ENCODE measurements around the gene APOB.

APOB gene

GRCh38 chr2:21018290-21018689 lies 25.6 kb downstream of the APOB start:
- Histone ChIP-seq H3K4me1 (ENCODE audit: control insufficient read depth, insufficient read depth, low read length, poor library complexity, severe bottlenecking) (no peaks in the 10 kb centered on the region), H3K4me3 (ENCODE audit: insufficient read depth, low read depth, low read length, poor library complexity, severe bottlenecking) (no peak overlapping the region), H3K27ac (ENCODE audit: insufficient read depth, low read length, poor library complexity, severe bottlenecking) (no peak overlapping the region), H3K36me3 (ENCODE audit: control insufficient read depth, insufficient read depth, low read length) (no peaks in the 10 kb centered on the region), H3K9me3 (ENCODE audit: control insufficient read depth, low read length) (no peaks in the 10 kb centered on the region), H3K27me3 (replicated peaks; ENCODE audit: control insufficient read depth, insufficient read depth, low read length, poor library complexity, severe bottlenecking) (peaks cover under 1% of the 10 kb centered on the region)
- DNase-seq: no peak

GRCh38 chr2:21017748-21018276 lies 26.1 kb downstream of the APOB start:
- no peak overlapping the region for H3K4me3 ChIP-seq (ENCODE audit: insufficient read depth, low read depth, low read length, poor library complexity, severe bottlenecking)
- DNase-seq: no peak
- H3K36me3 ChIP-seq (ENCODE audit: control insufficient read depth, insufficient read depth, low read length): no peaks in the 10 kb centered on the region
- peaks cover 3% of the 10 kb centered on the region for H3K27me3 ChIP-seq (replicated peaks; ENCODE audit: control insufficient read depth, insufficient read depth, low read length, poor library complexity, severe bottlenecking)
- H3K9me3 ChIP-seq (ENCODE audit: control insufficient read depth, low read length): no peaks in the 10 kb centered on the region
- no peaks in the 10 kb centered on the region for H3K4me1 ChIP-seq (ENCODE audit: control insufficient read depth, insufficient read depth, low read length, poor library complexity, severe bottlenecking)
- H3K27ac ChIP-seq (ENCODE audit: insufficient read depth, low read length, poor library complexity, severe bottlenecking): no peak overlapping the region

GRCh38 chr2:21015281-21015645 lies 28.6 kb downstream of the APOB start:
- no peak overlapping the region for H3K4me3 ChIP-seq (ENCODE audit: insufficient read depth, low read depth, low read length, poor library complexity, severe bottlenecking)
- H3K27me3 ChIP-seq (replicated peaks; ENCODE audit: control insufficient read depth, insufficient read depth, low read length, poor library complexity, severe bottlenecking): peaks cover 3% of the 10 kb centered on the region
- no peaks in the 10 kb centered on the region for H3K36me3 ChIP-seq (ENCODE audit: control insufficient read depth, insufficient read depth, low read length)
- no peak overlapping the region for H3K27ac ChIP-seq (ENCODE audit: insufficient read depth, low read length, poor library complexity, severe bottlenecking)
- no peaks in the 10 kb centered on the region for H3K9me3 ChIP-seq (ENCODE audit: control insufficient read depth, low read length)
- no peaks in the 10 kb centered on the region for H3K4me1 ChIP-seq (ENCODE audit: control insufficient read depth, insufficient read depth, low read length, poor library complexity, severe bottlenecking)
- DNase-seq: no peak

- no peak overlapping the region for H3K4me3 ChIP-seq (ENCODE audit: insufficient read depth, low read depth, low read length, poor library complexity, severe bottlenecking)
- no peak overlapping the region for H3K27ac ChIP-seq (ENCODE audit: insufficient read depth, low read length, poor library complexity, severe bottlenecking)
- no peaks in the 10 kb centered on the region for H3K36me3 ChIP-seq (ENCODE audit: control insufficient read depth, insufficient read depth, low read length)
- no peaks in the 10 kb centered on the region for H3K9me3 ChIP-seq (ENCODE audit: control insufficient read depth, low read length)
- H3K27me3 ChIP-seq (replicated peaks; ENCODE audit: control insufficient read depth, insufficient read depth, low read length, poor library complexity, severe bottlenecking): peaks cover 3% of the 10 kb centered on the region
- no peaks in the 10 kb centered on the region for H3K4me1 ChIP-seq (ENCODE audit: control insufficient read depth, insufficient read depth, low read length, poor library complexity, severe bottlenecking)
- no peak for DNase-seq
These were observed 29.3 kb downstream of the APOB start for GRCh38 chr2:21014364-21015280.

- peaks cover 3% of the 10 kb centered on the region for H3K27me3 ChIP-seq (replicated peaks; ENCODE audit: control insufficient read depth, insufficient read depth, low read length, poor library complexity, severe bottlenecking)
- no peak overlapping the region for H3K27ac ChIP-seq (ENCODE audit: insufficient read depth, low read length, poor library complexity, severe bottlenecking)
- no peaks in the 10 kb centered on the region for H3K4me1 ChIP-seq (ENCODE audit: control insufficient read depth, insufficient read depth, low read length, poor library complexity, severe bottlenecking)
- no peak overlapping the region for H3K4me3 ChIP-seq (ENCODE audit: insufficient read depth, low read depth, low read length, poor library complexity, severe bottlenecking)
- no peaks in the 10 kb centered on the region for H3K36me3 ChIP-seq (ENCODE audit: control insufficient read depth, insufficient read depth, low read length)
- no peak for DNase-seq
- H3K9me3 ChIP-seq (ENCODE audit: control insufficient read depth, low read length): no peaks in the 10 kb centered on the region
These were observed 30.6 kb downstream of the APOB start for GRCh38 chr2:21013043-21013816.

GRCh38 chr2:21012557-21012937 lies 31.3 kb downstream of the APOB start:
- DNase-seq: no peak
- peaks cover 3% of the 10 kb centered on the region for H3K27me3 ChIP-seq (replicated peaks; ENCODE audit: control insufficient read depth, insufficient read depth, low read length, poor library complexity, severe bottlenecking)
- H3K9me3 ChIP-seq (ENCODE audit: control insufficient read depth, low read length): no peaks in the 10 kb centered on the region
- no peaks in the 10 kb centered on the region for H3K4me1 ChIP-seq (ENCODE audit: control insufficient read depth, insufficient read depth, low read length, poor library complexity, severe bottlenecking)
- no peak overlapping the region for H3K27ac ChIP-seq (ENCODE audit: insufficient read depth, low read length, poor library complexity, severe bottlenecking)
- H3K36me3 ChIP-seq (ENCODE audit: control insufficient read depth, insufficient read depth, low read length): no peaks in the 10 kb centered on the region
- no peak overlapping the region for H3K4me3 ChIP-seq (ENCODE audit: insufficient read depth, low read depth, low read length, poor library complexity, severe bottlenecking)

GRCh38 chr2:21011876-21012556 lies 31.9 kb downstream of the APOB start:
- Histone ChIP-seq H3K4me3 (ENCODE audit: insufficient read depth, low read depth, low read length, poor library complexity, severe bottlenecking) (no peak overlapping the region), H3K27me3 (replicated peaks; ENCODE audit: control insufficient read depth, insufficient read depth, low read length, poor library complexity, severe bottlenecking) (peaks cover 3% of the 10 kb centered on the region), H3K9me3 (ENCODE audit: control insufficient read depth, low read length) (no peaks in the 10 kb centered on the region), H3K36me3 (ENCODE audit: control insufficient read depth, insufficient read depth, low read length) (no peaks in the 10 kb centered on the region), H3K4me1 (ENCODE audit: control insufficient read depth, insufficient read depth, low read length, poor library complexity, severe bottlenecking) (no peaks in the 10 kb centered on the region), H3K27ac (ENCODE audit: insufficient read depth, low read length, poor library complexity, severe bottlenecking) (no peak overlapping the region)
- DNase-seq: no peak

- DNase-seq: no peak
- no peaks in the 10 kb centered on the region for H3K4me1 ChIP-seq (ENCODE audit: control insufficient read depth, insufficient read depth, low read length, poor library complexity, severe bottlenecking)
- no peaks in the 10 kb centered on the region for H3K9me3 ChIP-seq (ENCODE audit: control insufficient read depth, low read length)
- no peaks in the 10 kb centered on the region for H3K36me3 ChIP-seq (ENCODE audit: control insufficient read depth, insufficient read depth, low read length)
- H3K27ac ChIP-seq (ENCODE audit: insufficient read depth, low read length, poor library complexity, severe bottlenecking): no peak overlapping the region
- peaks cover 3% of the 10 kb centered on the region for H3K27me3 ChIP-seq (replicated peaks; ENCODE audit: control insufficient read depth, insufficient read depth, low read length, poor library complexity, severe bottlenecking)
- H3K4me3 ChIP-seq (ENCODE audit: insufficient read depth, low read depth, low read length, poor library complexity, severe bottlenecking): no peak overlapping the region
These were observed 32.4 kb downstream of the APOB start for GRCh38 chr2:21011453-21011852.

- no peaks in the 10 kb centered on the region for H3K36me3 ChIP-seq (ENCODE audit: control insufficient read depth, insufficient read depth, low read length)
- H3K4me3 ChIP-seq (ENCODE audit: insufficient read depth, low read depth, low read length, poor library complexity, severe bottlenecking): no peak overlapping the region
- DNase-seq: no peak
- peaks cover 3% of the 10 kb centered on the region for H3K27me3 ChIP-seq (replicated peaks; ENCODE audit: control insufficient read depth, insufficient read depth, low read length, poor library complexity, severe bottlenecking)
- no peak overlapping the region for H3K27ac ChIP-seq (ENCODE audit: insufficient read depth, low read length, poor library complexity, severe bottlenecking)
- no peaks in the 10 kb centered on the region for H3K9me3 ChIP-seq (ENCODE audit: control insufficient read depth, low read length)
- no peaks in the 10 kb centered on the region for H3K4me1 ChIP-seq (ENCODE audit: control insufficient read depth, insufficient read depth, low read length, poor library complexity, severe bottlenecking)
These were observed 32.9 kb downstream of the APOB start for GRCh38 chr2:21010813-21011439.

Measured in effector memory CD4-positive, alpha-beta T cell (primary cell).